ENCODE results near the gene QPRT.

DNA sequence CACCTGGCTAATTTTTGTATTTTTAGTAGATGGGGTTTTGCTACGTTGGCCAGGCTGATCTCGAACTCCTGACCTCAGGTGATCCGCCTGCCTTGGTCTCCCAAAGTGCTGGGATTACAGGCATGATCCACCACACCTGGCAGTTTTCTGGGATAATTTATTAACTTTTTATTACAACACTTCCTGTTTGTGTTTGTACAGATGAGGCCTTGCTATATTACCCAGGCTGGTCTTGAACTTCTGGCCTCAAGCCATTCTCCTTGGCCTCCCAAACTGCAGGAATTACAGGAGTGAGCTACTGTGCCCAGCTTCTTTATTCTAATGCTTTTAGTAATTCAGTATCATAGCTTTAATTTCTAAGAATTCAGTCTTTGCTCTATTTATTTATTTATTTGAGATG lies 32.0 kb upstream of the QPRT start:
- no peak for TF ChIP-seq CTCF (IDR thresholded peaks at IDR 0.05; ENCODE audit: low read length)
- TF ChIP-seq EZH2phosphoT487 (IDR thresholded peaks at IDR 0.05; ENCODE audit: low read length), result no peak
- TF ChIP-seq EZH2 (optimal IDR thresholded peaks at IDR 0.05; ENCODE audit: low read depth, low read length), result no peak
